GM18511 (cell line): ENCODE data around the gene PLD3.

ENCODE experiments used
- ATAC-seq: cut with Tn5 transposase; IDR thresholded peaks from one replicate; pipeline ENCODE4 v1.9.1; 2021; ENCODE audit warnings: mild to moderate bottlenecking, moderate library complexity; ENCODE audit not compliant: unreplicated experiment

The PLD3 gene

GRCh38 chr19:40411958-40412499 lies 63.5 kb downstream of the PLD3 start:
- no peak for ATAC-seq

- no peak for ATAC-seq
Observed at GRCh38 chr19:40412866-40413265, 64.4 kb downstream of the PLD3 start.

- no peak for ATAC-seq
Observed at GRCh38 chr19:40413291-40413845, 64.9 kb downstream of the PLD3 start, which contains the start of gene PRX. TSS of gene PRX (minus strand) at chr19:40413378. CDS start at chr19:40407932, 5,446 bp downstream.

- no peak for ATAC-seq
Observed at GRCh38 chr19:40414542-40415535, 66.3 kb downstream of the PLD3 start.

GRCh38 chr19:40415768-40416167 lies 67.3 kb downstream of the PLD3 start:
- no peak for ATAC-seq

- no peak for ATAC-seq
Observed at GRCh38 chr19:40416918-40417642, 68.6 kb downstream of the PLD3 start.

GRCh38 chr19:40417643-40417981 lies 69.1 kb downstream of the PLD3 start:
- ATAC-seq, result no peak

- ATAC-seq, result no peak
Observed at GRCh38 chr19:40418040-40418439, 69.5 kb downstream of the PLD3 start.

GRCh38 chr19:40419066-40419612 lies 70.6 kb downstream of the PLD3 start:
- no peak for ATAC-seq

GRCh38 chr19:40419780-40420179 lies 71.3 kb downstream of the PLD3 start:
- ATAC-seq, result no peak

GRCh38 chr19:40420451-40420765 lies 71.9 kb downstream of the PLD3 start:
- no peak for ATAC-seq

GRCh38 chr19:40420766-40421765 lies 72.6 kb downstream of the PLD3 start:
- ATAC-seq, result peak; percentile 46

GRCh38 chr19:40421993-40422747 lies 73.7 kb downstream of the PLD3 start:
- no peak for ATAC-seq

GRCh38 chr19:40422748-40423566 lies 74.5 kb downstream of the PLD3 start:
- ATAC-seq, result no peak

- no peak for ATAC-seq
Observed at GRCh38 chr19:40423938-40424337, 75.4 kb downstream of the PLD3 start.

GRCh38 chr19:40424637-40425449 lies 76.3 kb downstream of the PLD3 start:
- ATAC-seq, result no peak

GRCh38 chr19:40425450-40426287 lies 77.2 kb downstream of the PLD3 start, which contains the start of gene SERTAD1:
TSS of gene SERTAD1 (minus strand) at chr19:40425992. CDS start at chr19:40423546, 2,446 bp downstream.
- peak; percentile 80 for ATAC-seq
